A549 (cell line): Measurements from ENCODE around the gene RASA3.
"Not testable (repeated sequence)": the region's sequence is repeated elsewhere in the genome, so short reads cannot be mapped to it uniquely, and the experiment has no call there.

Source experiments
- EP300 ChIP-seq, 2 experiments: fragments of >200 bp; sonication (Bioruptor Twin); formaldehyde crosslinking; IDR thresholded peaks; 2 replicates in 1 of 2; 3 replicates in 1 of 2; pipeline ENCODE4 v1.6.1; 2016 to 2017
- GATA3 ChIP-seq: IDR thresholded peaks from 2 replicates; pipeline ENCODE4 v1.6.1; 2012; ENCODE audit warnings: borderline replicate concordance
- MAFK ChIP-seq: fragments of 450-650 bp; IDR thresholded peaks from 2 replicates; pipeline ENCODE4 v1.6.1; 2014; ENCODE audit not compliant: partially characterized antibody
- POLR2A ChIP-seq: IDR thresholded peaks from 2 replicates; pipeline ENCODE4 v1.6.1; 2012; ENCODE audit warnings: mild to moderate bottlenecking, low read length
- ZNF302 ChIP-seq: fragments of 250-450 bp; sonication (Bioruptor Pico); IDR thresholded peaks from 2 replicates; pipeline ENCODE4 v1.9.0; 2021; ENCODE audit warnings: inconsistent platforms, mild to moderate bottlenecking, moderate library complexity
- TF ChIP-seq, protein P1 (sequence below): fragments of >200 bp; sonication (Bioruptor Twin); formaldehyde crosslinking; IDR thresholded peaks from 3 replicates; pipeline ENCODE4 v1.5.1; 2016
- TF ChIP-seq, protein P2 (sequence below): IDR thresholded peaks from 2 replicates; pipeline ENCODE4 v1.6.1; 2012
- TF ChIP-seq, protein P3 (sequence below): fragments of 150-350 bp; IDR thresholded peaks from 2 replicates; pipeline ENCODE4 v1.6.1; 2014; ENCODE audit warnings: low read depth, mild to moderate bottlenecking, low read length

DNA sequence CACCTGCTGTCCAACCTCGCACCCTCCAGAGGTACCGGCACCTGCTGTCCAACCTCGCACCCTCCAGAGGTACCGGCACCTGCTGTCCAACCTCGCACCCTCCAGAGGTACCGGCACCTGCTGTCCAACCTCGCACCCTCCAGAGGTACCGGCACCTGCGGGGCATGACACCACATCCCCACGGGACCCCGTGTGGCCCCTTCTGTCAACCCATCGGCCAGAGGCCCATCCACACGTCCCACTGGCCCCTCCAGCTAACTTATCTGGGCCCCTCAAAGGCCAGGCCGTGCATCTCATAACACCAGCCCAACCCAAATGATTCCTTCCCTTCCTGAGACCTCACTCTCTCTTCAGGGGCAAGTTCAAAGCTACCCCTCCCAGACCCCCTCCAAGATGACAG is 6.3 kb downstream of the RASA3 start:
- TF ChIP-seq EP300 (IDR thresholded peaks at IDR 0.05); POLR2A; MAFK; ZNF302 (CRISPR knock-in tag); GATA3: not testable (repeated sequence)
- TF ChIP-seq, protein P1, sequence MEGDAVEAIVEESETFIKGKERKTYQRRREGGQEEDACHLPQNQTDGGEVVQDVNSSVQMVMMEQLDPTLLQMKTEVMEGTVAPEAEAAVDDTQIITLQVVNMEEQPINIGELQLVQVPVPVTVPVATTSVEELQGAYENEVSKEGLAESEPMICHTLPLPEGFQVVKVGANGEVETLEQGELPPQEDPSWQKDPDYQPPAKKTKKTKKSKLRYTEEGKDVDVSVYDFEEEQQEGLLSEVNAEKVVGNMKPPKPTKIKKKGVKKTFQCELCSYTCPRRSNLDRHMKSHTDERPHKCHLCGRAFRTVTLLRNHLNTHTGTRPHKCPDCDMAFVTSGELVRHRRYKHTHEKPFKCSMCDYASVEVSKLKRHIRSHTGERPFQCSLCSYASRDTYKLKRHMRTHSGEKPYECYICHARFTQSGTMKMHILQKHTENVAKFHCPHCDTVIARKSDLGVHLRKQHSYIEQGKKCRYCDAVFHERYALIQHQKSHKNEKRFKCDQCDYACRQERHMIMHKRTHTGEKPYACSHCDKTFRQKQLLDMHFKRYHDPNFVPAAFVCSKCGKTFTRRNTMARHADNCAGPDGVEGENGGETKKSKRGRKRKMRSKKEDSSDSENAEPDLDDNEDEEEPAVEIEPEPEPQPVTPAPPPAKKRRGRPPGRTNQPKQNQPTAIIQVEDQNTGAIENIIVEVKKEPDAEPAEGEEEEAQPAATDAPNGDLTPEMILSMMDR, result not testable (repeated sequence)
- TF ChIP-seq, protein P2, sequence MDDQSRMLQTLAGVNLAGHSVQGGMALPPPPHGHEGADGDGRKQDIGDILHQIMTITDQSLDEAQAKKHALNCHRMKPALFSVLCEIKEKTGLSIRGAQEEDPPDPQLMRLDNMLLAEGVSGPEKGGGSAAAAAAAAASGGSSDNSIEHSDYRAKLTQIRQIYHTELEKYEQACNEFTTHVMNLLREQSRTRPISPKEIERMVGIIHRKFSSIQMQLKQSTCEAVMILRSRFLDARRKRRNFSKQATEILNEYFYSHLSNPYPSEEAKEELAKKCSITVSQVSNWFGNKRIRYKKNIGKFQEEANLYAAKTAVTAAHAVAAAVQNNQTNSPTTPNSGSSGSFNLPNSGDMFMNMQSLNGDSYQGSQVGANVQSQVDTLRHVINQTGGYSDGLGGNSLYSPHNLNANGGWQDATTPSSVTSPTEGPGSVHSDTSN, result not testable (repeated sequence)
- TF ChIP-seq, protein P3, sequence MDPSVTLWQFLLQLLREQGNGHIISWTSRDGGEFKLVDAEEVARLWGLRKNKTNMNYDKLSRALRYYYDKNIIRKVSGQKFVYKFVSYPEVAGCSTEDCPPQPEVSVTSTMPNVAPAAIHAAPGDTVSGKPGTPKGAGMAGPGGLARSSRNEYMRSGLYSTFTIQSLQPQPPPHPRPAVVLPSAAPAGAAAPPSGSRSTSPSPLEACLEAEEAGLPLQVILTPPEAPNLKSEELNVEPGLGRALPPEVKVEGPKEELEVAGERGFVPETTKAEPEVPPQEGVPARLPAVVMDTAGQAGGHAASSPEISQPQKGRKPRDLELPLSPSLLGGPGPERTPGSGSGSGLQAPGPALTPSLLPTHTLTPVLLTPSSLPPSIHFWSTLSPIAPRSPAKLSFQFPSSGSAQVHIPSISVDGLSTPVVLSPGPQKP, result not testable (repeated sequence)
